ENCODE results near the gene EXOC6B.

Gene EXOC6B

GRCh38 chr2:72176281-72176680 lies 649.6 kb downstream of the EXOC6B start:
- no peak for TF ChIP-seq TCF12 (IDR thresholded peaks at IDR 0.05; ENCODE audit: low read depth)
- no peak for TF ChIP-seq USF1 (IDR thresholded peaks at IDR 0.05)
- TF ChIP-seq TEAD4 (IDR thresholded peaks at IDR 0.05): no peak
- no peak for TF ChIP-seq FOXM1 (IDR thresholded peaks at IDR 0.05; ENCODE audit: borderline replicate concordance, low read depth)
- TF ChIP-seq ZBTB7A (IDR thresholded peaks at IDR 0.05; ENCODE audit: low read depth): no peak
- TF ChIP-seq EP300 (IDR thresholded peaks at IDR 0.05; ENCODE audit: borderline replicate concordance): no peak
- no peak for TF ChIP-seq REST (IDR thresholded peaks at IDR 0.05; ENCODE audit: low read depth)
- TF ChIP-seq RAD21 (IDR thresholded peaks at IDR 0.05; ENCODE audit: low read depth): no peak
- no peak for TF ChIP-seq NFIC (IDR thresholded peaks at IDR 0.05)
- no peak for TF ChIP-seq EGR1 (IDR thresholded peaks at IDR 0.05)
- TF ChIP-seq TAF1 (IDR thresholded peaks at IDR 0.05; ENCODE audit: low read depth): no peak
- TF ChIP-seq MAX (IDR thresholded peaks at IDR 0.05): no peak
- no peak for TF ChIP-seq YY1 (IDR thresholded peaks at IDR 0.05; ENCODE audit: low read depth)
- TF ChIP-seq CEBPB (IDR thresholded peaks at IDR 0.05): no peak
- TF ChIP-seq CREB1 (IDR thresholded peaks at IDR 0.05; ENCODE audit: low read depth): no peak

GRCh38 chr2:72175636-72176035 lies 650.2 kb downstream of the EXOC6B start:
- no peak for TF ChIP-seq RAD21 (IDR thresholded peaks at IDR 0.05; ENCODE audit: low read depth)
- TF ChIP-seq TAF1 (IDR thresholded peaks at IDR 0.05; ENCODE audit: low read depth): no peak
- TF ChIP-seq MAX (IDR thresholded peaks at IDR 0.05): no peak
- TF ChIP-seq ZBTB7A (IDR thresholded peaks at IDR 0.05; ENCODE audit: low read depth): no peak
- TF ChIP-seq TCF12 (IDR thresholded peaks at IDR 0.05; ENCODE audit: low read depth): no peak
- TF ChIP-seq USF1 (IDR thresholded peaks at IDR 0.05): no peak
- no peak for TF ChIP-seq YY1 (IDR thresholded peaks at IDR 0.05; ENCODE audit: low read depth)
- no peak for TF ChIP-seq NFIC (IDR thresholded peaks at IDR 0.05)

GRCh38 chr2:72173640-72174321 lies 652.1 kb downstream of the EXOC6B start:
- TF ChIP-seq USF1 (IDR thresholded peaks at IDR 0.05) (no peak), EGR1 (IDR thresholded peaks at IDR 0.05) (no peak), CREB1 (IDR thresholded peaks at IDR 0.05; ENCODE audit: low read depth) (no peak), NFIC (IDR thresholded peaks at IDR 0.05) (no peak), CEBPB (IDR thresholded peaks at IDR 0.05) (no peak), TEAD4 (IDR thresholded peaks at IDR 0.05) (no peak), TCF12 (IDR thresholded peaks at IDR 0.05; ENCODE audit: low read depth) (no peak), MAX (IDR thresholded peaks at IDR 0.05) (no peak), TAF1 (IDR thresholded peaks at IDR 0.05; ENCODE audit: low read depth) (no peak), RAD21 (IDR thresholded peaks at IDR 0.05; ENCODE audit: low read depth) (no peak), REST (IDR thresholded peaks at IDR 0.05; ENCODE audit: low read depth) (no peak), ZBTB7A (IDR thresholded peaks at IDR 0.05; ENCODE audit: low read depth) (no peak), YY1 (IDR thresholded peaks at IDR 0.05; ENCODE audit: low read depth) (no peak), EP300 (IDR thresholded peaks at IDR 0.05; ENCODE audit: borderline replicate concordance) (no peak), FOXM1 (IDR thresholded peaks at IDR 0.05; ENCODE audit: borderline replicate concordance, low read depth) (no peak)

GRCh38 chr2:72172478-72172877 lies 653.4 kb downstream of the EXOC6B start:
- TF ChIP-seq YY1 (IDR thresholded peaks at IDR 0.05; ENCODE audit: low read depth) (no peak), TCF12 (IDR thresholded peaks at IDR 0.05; ENCODE audit: low read depth) (no peak), EGR1 (IDR thresholded peaks at IDR 0.05) (no peak), CREB1 (IDR thresholded peaks at IDR 0.05; ENCODE audit: low read depth) (no peak), REST (IDR thresholded peaks at IDR 0.05; ENCODE audit: low read depth) (no peak), ZBTB7A (IDR thresholded peaks at IDR 0.05; ENCODE audit: low read depth) (no peak), TEAD4 (IDR thresholded peaks at IDR 0.05) (no peak), EP300 (IDR thresholded peaks at IDR 0.05; ENCODE audit: borderline replicate concordance) (no peak), NFIC (IDR thresholded peaks at IDR 0.05) (no peak), MAX (IDR thresholded peaks at IDR 0.05) (no peak), TAF1 (IDR thresholded peaks at IDR 0.05; ENCODE audit: low read depth) (no peak)
